Rectal smooth muscle tissue (tissue), 1 donor: Measurements from ENCODE around the gene LRRC74B.
"Not testable (repeated sequence)": the region's sequence is repeated elsewhere in the genome, so short reads cannot be mapped to it uniquely, and the experiment has no call there.

Source experiments
- H3K27ac ChIP-seq: one replicate; pipeline ENCODE4 v1.7.0; 2013; ENCODE audit warnings: low read depth, low read length, inconsistent platforms
- H3K27me3 ChIP-seq: one replicate; pipeline ENCODE4 v1.7.0; 2013; ENCODE audit warnings: low read length; ENCODE audit not compliant: control insufficient read depth, insufficient read depth
- H3K36me3 ChIP-seq: one replicate; pipeline ENCODE4 v1.7.0; 2013; ENCODE audit warnings: low read length; ENCODE audit not compliant: control insufficient read depth, insufficient read depth
- H3K4me1 ChIP-seq: one replicate; pipeline ENCODE4 v1.7.0; 2013; ENCODE audit warnings: low read length; ENCODE audit not compliant: control insufficient read depth, insufficient read depth
- H3K4me3 ChIP-seq: one replicate; pipeline ENCODE4 v1.7.0; 2013; ENCODE audit warnings: low read length
- H3K9ac ChIP-seq: one replicate; pipeline ENCODE4 v1.7.0; 2013; ENCODE audit warnings: low read length

Gene LRRC74B

DNA sequence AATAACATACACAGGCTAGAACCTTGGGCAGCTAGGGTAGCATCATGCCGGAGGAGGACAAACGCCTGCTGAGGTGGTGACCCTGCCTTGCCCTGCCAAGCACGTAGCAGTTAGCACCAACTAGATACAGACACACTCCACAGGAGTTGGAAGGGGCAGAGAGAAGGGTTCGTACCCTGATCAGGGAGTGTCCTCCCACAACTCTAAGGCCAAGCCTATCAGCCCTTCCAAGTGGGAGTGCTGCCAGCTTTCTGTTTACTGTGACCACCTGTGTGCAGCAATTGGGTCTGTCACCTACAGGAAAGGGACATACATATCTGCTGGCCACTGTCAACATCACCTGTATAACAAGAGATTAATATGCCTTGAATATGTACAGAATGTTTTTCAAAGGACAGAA, 42.0 kb upstream of the LRRC74B start:
- H3K4me3 ChIP-seq = no peak overlapping the region
- no peak overlapping the region for H3K9ac ChIP-seq
- peaks cover 10% of the 10 kb centered on the region for H3K36me3 ChIP-seq
- peaks cover 17% of the 10 kb centered on the region for H3K4me1 ChIP-seq
- H3K27me3 ChIP-seq = no peaks in the 10 kb centered on the region
- H3K27ac ChIP-seq = no peak overlapping the region

GRCh38 chr22:21009208-21009607, 36.5 kb upstream of the LRRC74B start:
- H3K4me1 ChIP-seq, H3K9ac ChIP-seq, H3K27me3 ChIP-seq, H3K36me3 ChIP-seq, H3K4me3 ChIP-seq, H3K27ac ChIP-seq: not testable (repeated sequence)

DNA sequence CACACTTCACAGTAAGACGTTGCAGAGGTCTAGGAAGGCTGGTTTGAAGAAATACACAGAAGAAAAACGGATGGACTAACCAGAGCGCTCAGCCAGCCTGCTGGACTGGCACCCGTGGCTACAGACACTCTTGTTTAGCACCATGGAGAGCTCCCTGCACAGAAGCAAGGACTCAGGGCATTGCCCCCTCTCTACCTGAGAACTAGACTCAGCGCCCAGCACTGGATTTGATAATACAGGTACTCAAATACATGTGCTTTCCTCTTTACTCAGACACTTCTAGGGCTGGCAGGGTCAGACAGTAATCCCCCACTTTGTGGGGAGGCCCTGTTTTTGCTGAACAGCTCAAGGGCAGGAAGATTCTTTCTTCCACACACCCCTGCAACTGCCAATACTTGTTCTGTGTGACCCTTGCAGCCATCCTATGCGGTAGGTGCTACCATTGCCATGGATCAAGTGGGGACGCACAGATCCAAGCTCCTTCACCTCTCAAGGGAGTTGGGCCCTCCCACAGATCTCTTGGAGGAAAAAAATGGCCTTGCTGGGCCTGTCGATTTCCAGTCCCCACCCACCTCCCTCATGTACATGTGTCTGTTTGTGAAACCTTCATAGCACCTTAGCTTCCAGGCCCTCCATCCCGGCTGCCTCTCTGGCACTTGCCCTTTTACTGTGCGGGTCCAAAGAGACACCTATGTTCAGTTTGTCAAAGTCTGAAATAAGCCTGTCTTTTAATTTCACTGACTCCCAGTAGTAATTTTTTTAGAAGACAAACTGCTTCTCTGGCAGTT, 35.9 kb upstream of the LRRC74B start:
- Histone ChIP-seq H3K27me3 (no peaks in the 10 kb centered on the region), H3K9ac (no peak overlapping the region), H3K27ac (no peak overlapping the region), H3K4me3 (no peak overlapping the region), H3K4me1 (peaks cover 9% of the 10 kb centered on the region), H3K36me3 (no peaks in the 10 kb centered on the region)

DNA sequence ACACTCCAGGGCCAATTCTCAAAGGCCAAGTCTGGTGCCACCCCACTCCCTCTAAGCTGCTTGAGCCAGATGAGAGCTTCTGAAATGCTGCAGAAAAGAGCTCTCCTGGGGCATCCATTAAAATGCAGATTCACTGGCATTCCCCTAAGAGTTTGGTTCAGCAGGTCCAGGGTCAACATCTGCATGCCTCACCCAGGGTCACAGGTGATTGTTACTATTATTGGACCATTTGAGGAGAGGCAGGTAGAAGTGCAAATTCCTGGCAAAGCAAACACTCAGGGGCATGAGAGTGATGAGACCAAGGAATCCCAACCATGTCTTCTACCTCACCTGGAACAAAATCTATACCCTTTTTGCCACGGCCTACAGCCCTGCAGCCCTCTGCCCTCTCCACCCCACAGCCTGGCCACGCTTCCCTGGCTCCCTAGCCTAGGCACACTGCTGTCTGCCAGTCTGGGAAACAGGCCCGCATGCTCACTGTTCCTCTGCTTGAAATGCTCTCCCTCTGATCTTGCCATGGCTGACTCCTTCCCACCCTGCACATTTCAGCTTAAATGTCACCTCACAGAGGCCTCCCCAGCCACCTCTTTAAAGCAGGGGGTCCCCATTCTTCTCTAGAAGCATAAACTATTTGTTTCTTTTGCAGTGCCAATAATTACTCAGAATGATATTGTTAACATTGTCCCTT, 35.2 kb upstream of the LRRC74B start:
- Histone ChIP-seq H3K27me3 (no peaks in the 10 kb centered on the region), H3K36me3 (no peaks in the 10 kb centered on the region), H3K27ac (no peak overlapping the region), H3K9ac (no peak overlapping the region), H3K4me3 (no peak overlapping the region), H3K4me1 (peaks cover 12% of the 10 kb centered on the region)

- H3K9ac ChIP-seq = no peak overlapping the region
- no peak overlapping the region for H3K4me3 ChIP-seq
- no peak overlapping the region for H3K27ac ChIP-seq
- H3K27me3 ChIP-seq = no peaks in the 10 kb centered on the region
- H3K4me1 ChIP-seq = peaks cover 12% of the 10 kb centered on the region
- H3K36me3 ChIP-seq = no peaks in the 10 kb centered on the region
Measured at GRCh38 chr22:21012446-21013407, 33.0 kb upstream of the LRRC74B start.

GRCh38 chr22:21013657-21014201, 32.0 kb upstream of the LRRC74B start:
- H3K36me3 ChIP-seq = no peaks in the 10 kb centered on the region
- no peak overlapping the region for H3K9ac ChIP-seq
- peak overlapping the region; percentile 23 for H3K27ac ChIP-seq
- peak overlapping the region; percentile 53 for H3K4me3 ChIP-seq
- H3K4me1 ChIP-seq = peaks cover 12% of the 10 kb centered on the region
- no peaks in the 10 kb centered on the region for H3K27me3 ChIP-seq

DNA sequence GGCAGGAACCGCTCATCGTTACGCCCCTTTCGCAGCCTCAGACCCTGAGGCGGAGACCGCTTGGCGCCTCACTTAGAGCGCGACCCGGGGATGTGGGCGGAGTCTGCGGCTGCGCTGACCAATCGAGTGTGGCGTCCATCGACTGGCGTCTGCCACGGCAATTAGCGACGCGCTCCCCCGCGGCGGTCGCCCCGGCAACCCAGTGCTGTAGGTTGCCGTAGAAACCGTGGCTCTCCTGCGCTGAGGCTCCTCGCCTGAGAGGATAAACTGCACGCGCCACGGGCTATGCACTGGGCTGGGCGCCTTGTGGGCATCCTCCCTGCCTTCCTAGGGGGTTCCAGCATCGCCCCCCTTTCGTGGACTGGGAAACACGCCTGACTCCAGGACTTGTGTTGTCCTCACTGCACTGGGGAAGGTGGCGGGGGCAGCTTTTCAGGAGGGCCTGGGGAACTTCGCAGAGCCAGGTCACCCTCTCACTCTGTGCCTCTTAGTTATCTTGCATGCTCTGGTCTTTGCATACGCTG, 31.5 kb upstream of the LRRC74B start:
- H3K4me1 ChIP-seq = peaks cover 12% of the 10 kb centered on the region
- H3K27me3 ChIP-seq = no peaks in the 10 kb centered on the region
- H3K9ac ChIP-seq = no peak overlapping the region
- no peak overlapping the region for H3K27ac ChIP-seq
- no peaks in the 10 kb centered on the region for H3K36me3 ChIP-seq
- H3K4me3 ChIP-seq = peak overlapping the region; percentile 53

GRCh38 chr22:21014726-21015465, 30.9 kb upstream of the LRRC74B start, which contains the start of gene P2RX6:
TSS of gene P2RX6 (plus strand) at chr22:21015165. CDS start at chr22:21015175, 10 bp downstream.
- H3K27ac ChIP-seq = peak within 1 kb of the TSS; percentile 23
- H3K27me3 ChIP-seq = no peaks in the 10 kb centered on the region
- H3K9ac ChIP-seq = no peak within 1 kb of the TSS
- no peaks in the 10 kb centered on the region for H3K36me3 ChIP-seq
- peak within 1 kb of the TSS; percentile 53 for H3K4me3 ChIP-seq
- H3K4me1 ChIP-seq = peaks cover 12% of the 10 kb centered on the region

- Histone ChIP-seq H3K4me1 (peaks cover 12% of the 10 kb centered on the region), H3K9ac (no peak overlapping the region), H3K27me3 (no peaks in the 10 kb centered on the region), H3K36me3 (no peaks in the 10 kb centered on the region), H3K4me3 (no peak overlapping the region), H3K27ac (no peak overlapping the region)
Measured at GRCh38 chr22:21015466-21016006, 30.2 kb upstream of the LRRC74B start.

DNA sequence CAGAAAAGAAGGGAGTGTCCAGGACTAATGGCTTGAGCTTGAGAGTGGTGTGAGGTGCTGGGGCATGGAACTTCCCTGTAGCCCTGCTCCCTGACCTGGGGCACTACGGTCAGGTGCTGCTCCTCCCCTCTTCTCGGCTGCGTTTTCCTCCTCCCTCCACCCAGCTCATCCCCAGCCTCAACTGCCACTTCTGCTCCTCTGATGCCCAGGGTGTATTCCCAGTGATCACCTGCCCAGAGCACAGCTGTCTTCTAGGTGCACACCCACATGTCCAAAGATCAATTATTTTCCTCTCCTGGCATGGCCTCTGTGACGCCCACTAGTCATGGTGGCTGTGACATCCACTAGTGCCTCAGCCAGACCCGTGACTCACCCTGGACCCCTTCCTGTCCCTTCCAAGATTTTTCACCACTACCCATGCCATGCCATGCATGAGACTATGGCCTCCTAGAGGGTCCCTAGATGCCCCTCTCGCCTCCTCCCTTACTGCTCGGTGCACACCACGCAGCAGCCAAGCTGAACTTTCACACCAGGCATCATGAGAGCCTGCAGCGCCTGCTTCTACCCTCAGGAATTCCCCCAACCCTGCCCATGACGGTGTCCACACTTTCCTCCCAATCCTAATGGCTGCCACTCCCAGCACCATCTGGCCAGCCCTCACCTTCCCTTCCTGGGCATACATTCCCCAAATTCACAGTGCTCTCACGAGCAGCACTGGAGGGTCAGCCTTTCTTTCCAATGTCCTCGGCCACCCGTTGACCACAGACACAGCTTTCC, 28.9 kb upstream of the LRRC74B start:
- Histone ChIP-seq H3K9ac (no peak overlapping the region), H3K4me3 (no peak overlapping the region), H3K36me3 (no peaks in the 10 kb centered on the region), H3K27ac (no peak overlapping the region), H3K4me1 (peaks cover 12% of the 10 kb centered on the region), H3K27me3 (no peaks in the 10 kb centered on the region)

DNA sequence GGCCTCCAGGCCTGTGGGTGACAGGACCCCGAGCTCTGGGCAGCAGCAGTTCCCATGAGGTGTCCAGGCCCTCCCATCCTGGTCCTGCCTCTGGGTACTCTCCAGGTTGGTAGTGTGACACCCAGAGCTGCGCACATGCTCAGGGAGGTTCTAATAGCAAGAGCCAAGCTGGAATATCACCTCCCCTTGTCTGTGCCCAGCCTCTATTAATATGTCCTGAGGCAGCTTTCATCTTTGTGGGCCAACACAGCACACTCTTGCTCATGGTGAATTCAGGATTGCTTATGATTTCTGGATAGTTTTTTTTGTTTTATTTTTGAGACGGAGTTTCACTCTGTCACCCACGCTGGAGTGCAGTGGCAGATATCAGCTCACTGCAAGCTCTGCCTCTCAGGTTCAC, 27.4 kb upstream of the LRRC74B start:
- Histone ChIP-seq H3K27ac (no peak overlapping the region), H3K27me3 (no peaks in the 10 kb centered on the region), H3K36me3 (no peaks in the 10 kb centered on the region), H3K4me3 (no peak overlapping the region), H3K9ac (no peak overlapping the region), H3K4me1 (peaks cover 12% of the 10 kb centered on the region)
